Measurements from ENCODE around the gene EVA1A. TPM values are rescaled to one million over a fixed set of nuclear protein-coding genes. Genes with fewer than 3 reads are reported as not detected.

Gene EVA1A
- total and polyA plus RNA-seq, 4 donors, result 45.7 to 206 (median 100) TPM

DNA sequence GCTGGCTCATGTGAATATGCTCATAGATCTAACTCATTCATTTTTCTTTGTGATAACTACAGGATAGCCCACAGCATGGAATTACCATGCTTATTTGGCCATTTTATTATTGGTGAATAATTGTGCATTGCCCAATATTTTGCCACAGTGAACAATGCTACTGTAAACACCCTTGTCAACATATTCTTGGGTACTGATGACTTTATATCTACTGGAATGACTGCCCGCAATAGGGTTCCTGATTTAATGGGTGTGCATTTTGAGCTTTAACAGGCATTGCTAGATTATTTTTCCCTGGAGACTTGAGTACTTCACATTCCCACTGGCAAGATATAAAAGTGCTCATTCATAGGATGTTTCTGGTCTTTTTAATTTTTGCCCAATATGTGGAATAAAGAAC, 42.7 kb upstream of the EVA1A start:
- no peak overlapping the region for H3K9ac ChIP-seq (ENCODE audit: low read depth in 1 of 2, low read length in 2 of 2)
- DNase-seq (ENCODE audit: low spot score), result no peak
- no peak for TF ChIP-seq ATF3 (IDR thresholded peaks at IDR 0.05)
- TF ChIP-seq RAD21 (IDR thresholded peaks at IDR 0.05), result no peak
- TF ChIP-seq HNF4A (conservative IDR thresholded peaks at IDR 0.05), result no peak
- no peak for TF ChIP-seq JUND (IDR thresholded peaks at IDR 0.05)
- no peak for TF ChIP-seq EGR1 (IDR thresholded peaks at IDR 0.05; ENCODE audit: low read depth in 2 of 2)
- no peaks in the 10 kb centered on the region for H3K9me3 ChIP-seq (ENCODE audit: control insufficient read depth in 4 of 4, low read length in 3 of 4)
- peaks cover 0 to 6% (median 1%) of the 10 kb centered on the region in 4 donors for H3K4me1 ChIP-seq (ENCODE audit: control insufficient read depth in 4 of 4, insufficient read depth in 4 of 4, low read length in 3 of 4)
- no peak overlapping the region for H3K27ac ChIP-seq (ENCODE audit: low read depth in 1 of 2, low read length in 2 of 2)
- H3K4me3 ChIP-seq (ENCODE audit: low read depth in 1 of 3, low read length in 3 of 3), result no peak overlapping the region
- 96% methylated on average over 1 of the region's 1 CpG for WGBS
- no peaks in the 10 kb centered on the region for H3K27me3 ChIP-seq (ENCODE audit: control insufficient read depth in 4 of 4, insufficient read depth in 4 of 4, low read length in 3 of 4)
- no peaks in the 10 kb centered on the region for H3K36me3 ChIP-seq (ENCODE audit: control insufficient read depth in 4 of 4, insufficient read depth in 3 of 4, low read depth in 1 of 4, low read length in 3 of 4)

GRCh38 chr2:75602724-75603342, 42.1 kb upstream of the EVA1A start:
- TF ChIP-seq TAF1 (conservative IDR thresholded peaks at IDR 0.05) (no peak), JUND (IDR thresholded peaks at IDR 0.05) (no peak), EGR1 (IDR thresholded peaks at IDR 0.05; ENCODE audit: low read depth in 2 of 2) (no peak), HNF4G (IDR thresholded peaks at IDR 0.05) (no peak), SP1 (IDR thresholded peaks at IDR 0.05) (no peak), ATF3 (IDR thresholded peaks at IDR 0.05) (no peak), FOXA2 (IDR thresholded peaks at IDR 0.05) (no peak), GABPA (IDR thresholded peaks at IDR 0.05 in 1 of 2, conservative IDR thresholded peaks at IDR 0.05 in 1 of 2) (no peak), RXRA (IDR thresholded peaks at IDR 0.05) (no peak), YY1 (IDR thresholded peaks at IDR 0.05) (no peak), MAX (IDR thresholded peaks at IDR 0.05) (no peak), RAD21 (IDR thresholded peaks at IDR 0.05) (no peak)
- TF ChIP-seq, protein P1, sequence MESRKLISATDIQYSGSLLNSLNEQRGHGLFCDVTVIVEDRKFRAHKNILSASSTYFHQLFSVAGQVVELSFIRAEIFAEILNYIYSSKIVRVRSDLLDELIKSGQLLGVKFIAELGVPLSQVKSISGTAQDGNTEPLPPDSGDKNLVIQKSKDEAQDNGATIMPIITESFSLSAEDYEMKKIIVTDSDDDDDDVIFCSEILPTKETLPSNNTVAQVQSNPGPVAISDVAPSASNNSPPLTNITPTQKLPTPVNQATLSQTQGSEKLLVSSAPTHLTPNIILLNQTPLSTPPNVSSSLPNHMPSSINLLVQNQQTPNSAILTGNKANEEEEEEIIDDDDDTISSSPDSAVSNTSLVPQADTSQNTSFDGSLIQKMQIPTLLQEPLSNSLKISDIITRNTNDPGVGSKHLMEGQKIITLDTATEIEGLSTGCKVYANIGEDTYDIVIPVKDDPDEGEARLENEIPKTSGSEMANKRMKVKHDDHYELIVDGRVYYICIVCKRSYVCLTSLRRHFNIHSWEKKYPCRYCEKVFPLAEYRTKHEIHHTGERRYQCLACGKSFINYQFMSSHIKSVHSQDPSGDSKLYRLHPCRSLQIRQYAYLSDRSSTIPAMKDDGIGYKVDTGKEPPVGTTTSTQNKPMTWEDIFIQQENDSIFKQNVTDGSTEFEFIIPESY (IDR thresholded peaks at IDR 0.05), result no peak
- TF ChIP-seq, protein P2, sequence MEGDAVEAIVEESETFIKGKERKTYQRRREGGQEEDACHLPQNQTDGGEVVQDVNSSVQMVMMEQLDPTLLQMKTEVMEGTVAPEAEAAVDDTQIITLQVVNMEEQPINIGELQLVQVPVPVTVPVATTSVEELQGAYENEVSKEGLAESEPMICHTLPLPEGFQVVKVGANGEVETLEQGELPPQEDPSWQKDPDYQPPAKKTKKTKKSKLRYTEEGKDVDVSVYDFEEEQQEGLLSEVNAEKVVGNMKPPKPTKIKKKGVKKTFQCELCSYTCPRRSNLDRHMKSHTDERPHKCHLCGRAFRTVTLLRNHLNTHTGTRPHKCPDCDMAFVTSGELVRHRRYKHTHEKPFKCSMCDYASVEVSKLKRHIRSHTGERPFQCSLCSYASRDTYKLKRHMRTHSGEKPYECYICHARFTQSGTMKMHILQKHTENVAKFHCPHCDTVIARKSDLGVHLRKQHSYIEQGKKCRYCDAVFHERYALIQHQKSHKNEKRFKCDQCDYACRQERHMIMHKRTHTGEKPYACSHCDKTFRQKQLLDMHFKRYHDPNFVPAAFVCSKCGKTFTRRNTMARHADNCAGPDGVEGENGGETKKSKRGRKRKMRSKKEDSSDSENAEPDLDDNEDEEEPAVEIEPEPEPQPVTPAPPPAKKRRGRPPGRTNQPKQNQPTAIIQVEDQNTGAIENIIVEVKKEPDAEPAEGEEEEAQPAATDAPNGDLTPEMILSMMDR (IDR thresholded peaks at IDR 0.05; ENCODE audit: low read depth, low read length, missing input control), result no peak
- H3K4me1 ChIP-seq (ENCODE audit: control insufficient read depth in 4 of 4, insufficient read depth in 4 of 4, low read length in 3 of 4), result peaks cover 0 to 4% (median 0%) of the 10 kb centered on the region in 4 donors
- H3K9me3 ChIP-seq (ENCODE audit: control insufficient read depth in 4 of 4, low read length in 3 of 4), result no peaks in the 10 kb centered on the region
- H3K9ac ChIP-seq (ENCODE audit: low read depth in 1 of 2, low read length in 2 of 2), result no peak overlapping the region
- H3K4me3 ChIP-seq (ENCODE audit: low read depth in 1 of 3, low read length in 3 of 3), result no peak overlapping the region
- no peaks in the 10 kb centered on the region for H3K36me3 ChIP-seq (ENCODE audit: control insufficient read depth in 4 of 4, insufficient read depth in 3 of 4, low read depth in 1 of 4, low read length in 3 of 4)
- no peak overlapping the region for H3K27ac ChIP-seq (ENCODE audit: low read depth in 1 of 2, low read length in 2 of 2)
- DNase-seq (ENCODE audit: low spot score), result no peak
- 84% methylated on average over 6 of the region's 6 CpGs for WGBS
- H3K27me3 ChIP-seq (ENCODE audit: control insufficient read depth in 4 of 4, insufficient read depth in 4 of 4, low read length in 3 of 4), result no peaks in the 10 kb centered on the region
